GM21447 (cell line): ENCODE results near the gene CALN1.
"Not testable (repeated sequence)": the region's sequence is repeated elsewhere in the genome, so short reads cannot be mapped to it uniquely, and the experiment has no call there.

Source experiments
- ATAC-seq: cut with Tn5 transposase; IDR thresholded peaks from one replicate; pipeline ENCODE4 v1.9.1; 2021; ENCODE audit not compliant: unreplicated experiment

The CALN1 gene

GRCh38 chr7:71885487-71885886 is 526.7 kb downstream of the CALN1 start:
- ATAC-seq: no peak

- no peak for ATAC-seq
Observed at GRCh38 chr7:71883415-71883814, 528.7 kb downstream of the CALN1 start.

GRCh38 chr7:71871446-71871845 is 540.7 kb downstream of the CALN1 start:
- ATAC-seq: no peak

GRCh38 chr7:71870812-71871211 is 541.3 kb downstream of the CALN1 start:
- no peak for ATAC-seq

- ATAC-seq: no peak
Observed at GRCh38 chr7:71868797-71869196, 543.3 kb downstream of the CALN1 start.

GRCh38 chr7:71867626-71868025 is 544.5 kb downstream of the CALN1 start:
- no peak for ATAC-seq

GRCh38 chr7:71865172-71865571 is 547.0 kb downstream of the CALN1 start:
- ATAC-seq: no peak

- ATAC-seq: no peak
Observed at GRCh38 chr7:71864130-71864529, 548.0 kb downstream of the CALN1 start.

GRCh38 chr7:71860572-71860971 is 551.6 kb downstream of the CALN1 start:
- ATAC-seq: no peak

GRCh38 chr7:71857338-71857737 is 554.8 kb downstream of the CALN1 start:
- no peak for ATAC-seq

GRCh38 chr7:71854546-71855397 is 557.4 kb downstream of the CALN1 start:
- no peak for ATAC-seq

- ATAC-seq: no peak
Observed at GRCh38 chr7:71851776-71852498, 560.2 kb downstream of the CALN1 start.

GRCh38 chr7:71846160-71846559 is 566.0 kb downstream of the CALN1 start:
- ATAC-seq: no peak

GRCh38 chr7:71843676-71844075 is 568.5 kb downstream of the CALN1 start:
- no peak for ATAC-seq

- no peak for ATAC-seq
Observed at GRCh38 chr7:71842786-71843185, 569.4 kb downstream of the CALN1 start.

GRCh38 chr7:71842381-71842780 is 569.8 kb downstream of the CALN1 start:
- no peak for ATAC-seq

- ATAC-seq: no peak
Observed at GRCh38 chr7:71835056-71835455, 577.1 kb downstream of the CALN1 start.

GRCh38 chr7:71829515-71829914 is 582.6 kb downstream of the CALN1 start:
- ATAC-seq: no peak

GRCh38 chr7:71828361-71828760 is 583.8 kb downstream of the CALN1 start:
- no peak for ATAC-seq

- ATAC-seq: no peak
Observed at GRCh38 chr7:71826141-71826540, 586.0 kb downstream of the CALN1 start.

GRCh38 chr7:71824006-71824760 is 588.0 kb downstream of the CALN1 start:
- ATAC-seq: no peak

- not testable (repeated sequence) for ATAC-seq
Observed at GRCh38 chr7:71822406-71822805, 589.7 kb downstream of the CALN1 start.
